ENCODE results near the gene DCUN1D5. TPM values are rescaled to one million over a fixed set of nuclear protein-coding genes. Genes with fewer than 3 reads are reported as not detected.
A peak's percentile ranks its signal among the peaks of the same experiment; 100 is the strongest.
"Not testable (repeated sequence)": the region's sequence is repeated elsewhere in the genome, so short reads cannot be mapped to it uniquely, and the experiment has no call there.

The DCUN1D5 gene
- polyA plus RNA-seq, 1 experiment = 62.3 TPM

DNA sequence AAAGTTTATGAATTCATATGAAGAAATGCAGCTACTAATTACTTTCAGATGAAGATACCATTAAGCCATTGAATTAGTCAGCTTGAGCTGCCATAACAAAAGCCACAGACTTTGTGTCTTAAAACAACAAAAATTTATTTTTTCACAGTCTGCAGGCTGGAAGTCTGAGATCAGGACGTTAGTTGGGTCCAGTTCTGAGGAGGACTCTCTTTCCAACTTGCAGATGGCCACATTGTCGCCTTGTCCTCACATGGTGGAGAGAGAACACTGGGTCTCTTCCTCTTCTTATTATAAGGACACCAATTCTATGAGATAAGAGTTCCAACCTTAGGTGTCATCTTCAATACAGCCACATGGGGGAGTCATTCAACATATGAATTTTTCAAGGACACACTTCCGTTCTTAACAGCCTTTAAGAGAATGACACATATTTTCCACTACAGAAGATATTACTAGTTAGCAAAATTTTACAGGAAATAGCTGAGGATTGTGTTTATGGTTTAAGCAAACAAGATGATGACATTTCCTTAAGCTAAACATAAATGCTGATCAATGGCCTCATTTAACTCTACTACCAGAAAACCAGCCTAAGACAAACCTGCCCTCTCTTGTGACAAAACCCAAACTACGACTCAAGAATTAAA lies 56.0 kb downstream of the DCUN1D5 start:
- Histone ChIP-seq H3K27ac (ENCODE audit: low read depth, low read length) (no peak overlapping the region), H3K9me3 (ENCODE audit: control insufficient read depth, insufficient read depth, low read length) (peaks cover 3% of the 10 kb centered on the region; the same call in 1 of the 2 replicates), H3K27me3 (ENCODE audit: control insufficient read depth, insufficient read depth, low read length) (no peaks in the 10 kb centered on the region), H3K4me3 (ENCODE audit: low read depth, low read length) (no peak overlapping the region)
- CTCF ChIA-PET = interaction anchor here (0.6 to 3.5 kb wide), 28 partner anchors 8 to 275 kb away, joined by 3 to 15 read pairs (median 4); partner anchors contain the start of gene DCUN1D5
- peak; percentile 34 for DNase-seq (ENCODE audit: low read depth, low spot score)
- POLR2A ChIA-PET = interaction anchor here (1.0 kb wide), 1 partner anchor 85 kb away, joined by 3 read pairs; no protein-coding TSS in a partner anchor
- TF ChIP-seq, protein P1, sequence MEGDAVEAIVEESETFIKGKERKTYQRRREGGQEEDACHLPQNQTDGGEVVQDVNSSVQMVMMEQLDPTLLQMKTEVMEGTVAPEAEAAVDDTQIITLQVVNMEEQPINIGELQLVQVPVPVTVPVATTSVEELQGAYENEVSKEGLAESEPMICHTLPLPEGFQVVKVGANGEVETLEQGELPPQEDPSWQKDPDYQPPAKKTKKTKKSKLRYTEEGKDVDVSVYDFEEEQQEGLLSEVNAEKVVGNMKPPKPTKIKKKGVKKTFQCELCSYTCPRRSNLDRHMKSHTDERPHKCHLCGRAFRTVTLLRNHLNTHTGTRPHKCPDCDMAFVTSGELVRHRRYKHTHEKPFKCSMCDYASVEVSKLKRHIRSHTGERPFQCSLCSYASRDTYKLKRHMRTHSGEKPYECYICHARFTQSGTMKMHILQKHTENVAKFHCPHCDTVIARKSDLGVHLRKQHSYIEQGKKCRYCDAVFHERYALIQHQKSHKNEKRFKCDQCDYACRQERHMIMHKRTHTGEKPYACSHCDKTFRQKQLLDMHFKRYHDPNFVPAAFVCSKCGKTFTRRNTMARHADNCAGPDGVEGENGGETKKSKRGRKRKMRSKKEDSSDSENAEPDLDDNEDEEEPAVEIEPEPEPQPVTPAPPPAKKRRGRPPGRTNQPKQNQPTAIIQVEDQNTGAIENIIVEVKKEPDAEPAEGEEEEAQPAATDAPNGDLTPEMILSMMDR (IDR thresholded peaks at IDR 0.05; ENCODE audit: low read depth, low read length) = peak; percentile 66

DNA sequence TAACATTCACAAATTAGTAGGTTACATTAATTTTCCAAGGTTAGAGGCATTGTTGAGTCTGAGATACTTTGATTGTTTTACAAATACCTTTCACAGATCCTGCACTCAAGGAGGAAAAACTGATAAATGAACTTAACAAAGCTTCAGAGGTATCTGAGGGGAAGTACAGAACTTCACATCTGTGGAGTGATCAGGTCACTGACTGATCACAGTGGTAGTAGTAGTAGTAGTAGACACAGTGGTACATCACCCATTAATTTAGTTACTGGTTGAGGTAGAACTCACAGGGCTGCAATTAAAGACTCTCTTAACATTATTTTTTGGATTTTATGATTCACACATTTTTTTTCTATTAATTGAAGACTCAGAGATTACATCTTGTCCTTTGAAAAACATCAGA lies 56.7 kb downstream of the DCUN1D5 start:
- no peak overlapping the region for H3K4me3 ChIP-seq (ENCODE audit: low read depth, low read length)
- no peaks in the 10 kb centered on the region for H3K27me3 ChIP-seq (ENCODE audit: control insufficient read depth, insufficient read depth, low read length)
- POLR2A ChIA-PET = no interaction called here
- DNase-seq (ENCODE audit: low read depth, low spot score) = no peak
- peaks cover 3% of the 10 kb centered on the region; the same call in 1 of the 2 replicates for H3K9me3 ChIP-seq (ENCODE audit: control insufficient read depth, insufficient read depth, low read length)
- no peak overlapping the region for H3K27ac ChIP-seq (ENCODE audit: low read depth, low read length)
- CTCF ChIA-PET = interaction anchor here (0.8 to 3.5 kb wide), 14 partner anchors 8 to 139 kb away, joined by 3 to 15 read pairs (median 4); partner anchors contain the start of gene DCUN1D5
- TF ChIP-seq, protein P1 (IDR thresholded peaks at IDR 0.05; ENCODE audit: low read depth, low read length) = no peak

DNA sequence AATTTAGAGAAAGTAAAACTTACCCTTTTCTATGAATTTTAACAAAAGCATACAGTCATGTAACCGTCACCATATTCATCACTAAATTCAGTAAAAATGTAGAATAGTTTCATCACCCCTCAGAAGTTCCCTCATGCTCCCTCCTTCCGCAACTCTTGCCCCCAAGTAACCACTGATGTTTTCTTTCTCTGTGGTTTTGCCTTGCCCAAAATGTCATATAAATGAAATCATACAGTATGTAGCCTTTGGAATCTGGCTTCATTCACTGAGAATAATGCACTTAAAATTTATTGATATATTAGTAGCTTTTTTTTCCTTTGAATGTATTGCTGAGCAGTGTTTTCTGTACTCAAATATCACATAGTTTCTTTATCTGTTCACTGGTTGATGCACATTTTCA lies 60.1 kb downstream of the DCUN1D5 start:
- POLR2A ChIA-PET = no interaction called here
- TF ChIP-seq, protein P1 (IDR thresholded peaks at IDR 0.05; ENCODE audit: low read depth, low read length) = no peak
- no peaks in the 10 kb centered on the region for H3K27me3 ChIP-seq (ENCODE audit: control insufficient read depth, insufficient read depth, low read length)
- H3K27ac ChIP-seq (ENCODE audit: low read depth, low read length) = no peak overlapping the region
- no peak for DNase-seq (ENCODE audit: low read depth, low spot score)
- peaks cover 3% of the 10 kb centered on the region; the same call in 1 of the 2 replicates for H3K9me3 ChIP-seq (ENCODE audit: control insufficient read depth, insufficient read depth, low read length)
- CTCF ChIA-PET = interaction anchor here (1.1 kb wide), 1 partner anchor 91 kb away, joined by 3 read pairs; no protein-coding TSS in a partner anchor
- H3K4me3 ChIP-seq (ENCODE audit: low read depth, low read length) = no peak overlapping the region

DNA sequence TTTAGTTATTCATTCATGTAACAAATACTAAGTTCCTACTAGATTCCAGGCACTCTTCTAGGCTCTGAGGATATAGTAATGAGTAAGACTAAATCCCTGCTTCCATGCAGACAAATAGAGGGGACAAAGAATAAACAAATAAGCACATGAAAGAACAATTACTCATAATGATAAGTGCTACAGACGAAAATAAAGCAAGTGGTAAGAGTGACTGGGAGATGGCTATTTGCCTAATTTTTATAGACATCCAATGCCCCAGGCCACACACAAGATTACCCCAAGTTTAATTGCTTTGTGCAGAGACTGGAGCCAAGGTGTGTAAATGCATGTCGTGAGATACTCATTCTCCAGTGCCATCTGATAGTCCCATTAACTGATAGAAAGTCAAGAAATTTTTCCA lies 62.6 kb downstream of the DCUN1D5 start:
- ChIA-PET POLR2A (no interaction called here), CTCF (no interaction called here)
- no peak for DNase-seq (ENCODE audit: low read depth, low spot score)
- H3K27ac ChIP-seq (ENCODE audit: low read depth, low read length) = no peak overlapping the region
- TF ChIP-seq, protein P1 (IDR thresholded peaks at IDR 0.05; ENCODE audit: low read depth, low read length) = no peak
- H3K27me3 ChIP-seq (ENCODE audit: control insufficient read depth, insufficient read depth, low read length) = no peaks in the 10 kb centered on the region
- H3K9me3 ChIP-seq (ENCODE audit: control insufficient read depth, insufficient read depth, low read length) = peaks cover 3% of the 10 kb centered on the region; the same call in 1 of the 2 replicates
- no peak overlapping the region for H3K4me3 ChIP-seq (ENCODE audit: low read depth, low read length)

DNA sequence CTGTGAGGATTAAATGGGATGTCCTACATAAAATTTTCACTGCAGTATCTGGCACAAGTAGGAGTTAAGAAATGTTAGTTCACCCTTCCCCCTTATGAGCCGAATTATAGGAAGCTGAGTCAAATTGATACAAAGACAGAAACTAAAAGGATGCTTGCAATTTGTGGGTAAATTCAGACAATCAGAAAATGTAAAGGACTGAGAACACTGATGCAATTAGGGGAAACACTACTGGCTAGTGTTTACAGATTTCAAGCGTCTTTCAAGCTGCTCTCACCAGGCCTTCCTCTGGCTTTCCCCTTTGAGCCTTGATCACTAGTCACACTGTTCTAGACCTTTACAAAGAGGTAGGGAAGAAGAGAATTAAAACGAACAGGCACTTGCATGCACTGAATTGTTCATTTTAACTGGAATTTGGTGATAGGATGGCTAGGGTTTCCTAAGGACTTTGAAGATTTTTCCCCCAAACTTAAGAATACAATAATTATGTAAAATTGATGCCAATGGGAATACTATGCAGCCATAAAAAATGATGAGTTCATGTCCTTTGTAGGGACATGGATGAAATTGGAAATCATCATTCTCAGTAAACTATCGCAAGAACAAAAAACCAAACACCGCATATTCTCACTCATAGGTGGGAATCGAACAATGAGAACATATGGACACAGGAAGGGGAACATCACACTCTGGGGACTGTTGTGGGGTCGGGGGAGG lies 63.5 kb downstream of the DCUN1D5 start:
- DNase-seq (ENCODE audit: low read depth, low spot score); H3K27ac ChIP-seq (ENCODE audit: low read depth, low read length); H3K4me3 ChIP-seq (ENCODE audit: low read depth, low read length); CTCF ChIA-PET; H3K9me3 ChIP-seq (ENCODE audit: control insufficient read depth, insufficient read depth, low read length); H3K27me3 ChIP-seq (ENCODE audit: control insufficient read depth, insufficient read depth, low read length); POLR2A ChIA-PET: not testable (repeated sequence)
